ENCODE results near the gene COQ2.
A peak's percentile ranks its signal among the peaks of the same experiment; 100 is the strongest.

The COQ2 gene

DNA sequence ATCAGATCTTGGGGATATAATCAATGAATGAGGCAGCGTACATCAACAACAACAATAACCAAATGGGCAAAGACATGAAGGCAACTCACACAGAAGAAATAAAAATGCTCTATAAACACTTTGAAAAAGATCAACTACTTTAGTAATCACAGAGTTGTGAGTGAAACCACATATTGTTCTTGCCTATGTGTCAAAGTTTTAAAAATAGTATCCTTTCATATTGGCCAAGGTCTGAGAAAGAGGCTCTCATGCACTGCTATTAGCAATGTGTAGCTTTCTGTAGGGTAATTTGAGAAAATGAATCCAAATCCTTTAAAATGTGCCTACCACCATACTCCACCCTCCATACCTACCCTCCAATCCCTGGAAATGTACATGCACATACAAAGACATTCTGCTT is 25.0 kb downstream of the COQ2 start:
- DNase-seq (ENCODE audit: low read depth): no peak
- no peak overlapping the region for H3K4me3 ChIP-seq (ENCODE audit: low read length)
- TF ChIP-seq, protein P1, sequence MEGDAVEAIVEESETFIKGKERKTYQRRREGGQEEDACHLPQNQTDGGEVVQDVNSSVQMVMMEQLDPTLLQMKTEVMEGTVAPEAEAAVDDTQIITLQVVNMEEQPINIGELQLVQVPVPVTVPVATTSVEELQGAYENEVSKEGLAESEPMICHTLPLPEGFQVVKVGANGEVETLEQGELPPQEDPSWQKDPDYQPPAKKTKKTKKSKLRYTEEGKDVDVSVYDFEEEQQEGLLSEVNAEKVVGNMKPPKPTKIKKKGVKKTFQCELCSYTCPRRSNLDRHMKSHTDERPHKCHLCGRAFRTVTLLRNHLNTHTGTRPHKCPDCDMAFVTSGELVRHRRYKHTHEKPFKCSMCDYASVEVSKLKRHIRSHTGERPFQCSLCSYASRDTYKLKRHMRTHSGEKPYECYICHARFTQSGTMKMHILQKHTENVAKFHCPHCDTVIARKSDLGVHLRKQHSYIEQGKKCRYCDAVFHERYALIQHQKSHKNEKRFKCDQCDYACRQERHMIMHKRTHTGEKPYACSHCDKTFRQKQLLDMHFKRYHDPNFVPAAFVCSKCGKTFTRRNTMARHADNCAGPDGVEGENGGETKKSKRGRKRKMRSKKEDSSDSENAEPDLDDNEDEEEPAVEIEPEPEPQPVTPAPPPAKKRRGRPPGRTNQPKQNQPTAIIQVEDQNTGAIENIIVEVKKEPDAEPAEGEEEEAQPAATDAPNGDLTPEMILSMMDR (IDR thresholded peaks at IDR 0.05; ENCODE audit: insufficient read depth, low read depth, low read length, missing control alignments): no peak

GRCh38 chr4:83258461-83258860 is 26.1 kb downstream of the COQ2 start:
- H3K4me3 ChIP-seq (ENCODE audit: low read length): no peak overlapping the region
- TF ChIP-seq, protein P1 (IDR thresholded peaks at IDR 0.05; ENCODE audit: insufficient read depth, low read depth, low read length, missing control alignments): no peak

GRCh38 chr4:83257811-83258210 is 26.8 kb downstream of the COQ2 start:
- TF ChIP-seq, protein P1 (IDR thresholded peaks at IDR 0.05; ENCODE audit: insufficient read depth, low read depth, low read length, missing control alignments): no peak
- DNase-seq (ENCODE audit: low read depth): no peak

More at GRCh38 chr4:83258461-83258860, 26.1 kb downstream of the COQ2 start:
- no peak for DNase-seq (ENCODE audit: low read depth)

DNA sequence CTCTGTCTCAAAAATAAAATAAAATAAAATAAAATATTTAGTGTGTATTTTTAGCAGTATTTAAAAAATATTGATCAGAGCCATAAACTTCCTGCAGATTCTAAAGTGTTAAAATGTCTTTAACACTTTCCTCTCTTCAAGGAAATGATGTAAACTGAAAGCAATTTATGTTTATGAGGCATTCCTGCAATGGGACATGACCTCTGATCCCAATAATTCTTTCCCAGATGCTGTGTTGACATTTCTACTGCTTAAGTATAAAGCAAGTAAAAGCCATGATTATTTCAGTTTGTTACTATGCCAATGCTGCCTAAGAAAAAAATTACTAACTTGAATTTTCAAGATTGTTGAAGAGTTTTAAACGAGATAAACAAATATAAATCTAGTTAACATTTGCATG is 29.0 kb downstream of the COQ2 start:
- TF ChIP-seq, protein P1 (IDR thresholded peaks at IDR 0.05; ENCODE audit: insufficient read depth, low read depth, low read length, missing control alignments): no peak
- peak; percentile 14 for DNase-seq (ENCODE audit: low read depth)
- H3K4me3 ChIP-seq (ENCODE audit: low read length): no peak overlapping the region

More at GRCh38 chr4:83257811-83258210, 26.8 kb downstream of the COQ2 start:
- no peak overlapping the region for H3K4me3 ChIP-seq (ENCODE audit: low read length)

DNA sequence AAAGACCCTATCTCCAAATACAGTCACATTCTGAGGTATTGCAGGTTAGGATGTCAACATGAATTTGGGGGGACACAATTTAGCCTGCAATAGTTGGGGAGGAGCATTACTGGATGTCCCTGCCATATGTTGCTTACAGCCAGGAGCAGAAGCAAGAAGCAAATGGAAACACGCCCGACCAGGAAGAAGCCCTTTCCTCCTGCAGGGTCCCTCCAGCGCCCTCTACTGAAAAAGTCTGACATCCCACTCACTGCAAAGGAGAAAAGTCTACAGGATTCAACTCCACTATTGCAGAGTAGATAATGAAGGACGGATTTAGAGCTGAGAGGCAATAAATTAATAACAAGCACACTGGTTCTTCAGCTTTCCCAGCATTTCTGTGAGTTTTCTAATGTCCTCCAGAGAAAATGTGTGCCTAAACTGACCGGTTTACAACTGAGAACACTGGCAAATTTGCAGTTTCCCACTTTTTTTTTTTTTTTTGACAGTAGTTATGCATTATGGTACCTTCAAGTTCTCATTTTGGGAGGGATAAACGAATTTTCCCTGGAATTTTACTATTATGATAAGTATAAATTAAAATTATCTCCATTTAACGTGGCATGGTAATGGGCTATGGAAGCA is 31.7 kb downstream of the COQ2 start:
- TF ChIP-seq, protein P1 (IDR thresholded peaks at IDR 0.05; ENCODE audit: insufficient read depth, low read depth, low read length, missing control alignments): peak; percentile 93
- H3K4me3 ChIP-seq (ENCODE audit: low read length): no peak overlapping the region
- DNase-seq (ENCODE audit: low read depth): peak; percentile 82

GRCh38 chr4:83251447-83251830 is 33.2 kb downstream of the COQ2 start:
- DNase-seq (ENCODE audit: low read depth): no peak
- no peak overlapping the region for H3K4me3 ChIP-seq (ENCODE audit: low read length)
- TF ChIP-seq, protein P1 (IDR thresholded peaks at IDR 0.05; ENCODE audit: insufficient read depth, low read depth, low read length, missing control alignments): no peak
